GM12878 (cell line): ENCODE data around the gene MLKL. TPM values are rescaled to one million over a fixed set of nuclear protein-coding genes. Genes with fewer than 3 reads are reported as not detected.
A peak's percentile ranks its signal among the peaks of the same experiment; 100 is the strongest.

Source experiments
- ATAC-seq: fragments of 200-7000 bp; cut with Tn5 transposase; 3 replicates; pipeline ENCODE4 v1.9.1; 2020; ENCODE audit warnings: mild to moderate bottlenecking, moderate library complexity
- BruUV-seq: library from RNA; stranded (reverse); fragments of 400-500 nt; replicated peaks from 2 replicates; lab custom pipeline; 2021; lab: Mats Ljungman, UMichigan
- CTCF ChIA-PET: fragments of 300-600 bp; sonication (Branson Sonifier 250); formaldehyde crosslinking; extraction: SDS; loops from one replicate; lab custom pipeline; 2021; ENCODE audit warnings: inconsistent platforms; lab: Yijun Ruan, JAX
- POLR2A ChIA-PET: fragments of 350-600 bp; formaldehyde crosslinking; extraction: SDS; loops from one replicate; lab custom pipeline; 2021; ENCODE audit warnings: inconsistent platforms; lab: Charles Lee
- RAD21 ChIA-PET: fragments of 300-600 bp; sonication (Branson Sonifier 250); formaldehyde crosslinking; loops from one replicate; lab custom pipeline; 2023; ENCODE audit warnings: antibody characterized with exemption; ENCODE audit not compliant: unreplicated experiment; lab: Charles Lee
- SMC1A ChIA-PET: fragments of 300-600 bp; sonication (Branson Sonifier 250); formaldehyde crosslinking; loops from one replicate; lab custom pipeline; 2023; ENCODE audit not compliant: unreplicated experiment, uncharacterized antibody; lab: Charles Lee
- DNase-seq: peaks from one replicate; pipeline ENCODE4 v3.0.0-alpha.2; 2011; ENCODE audit warnings: low read depth, low spot score
- FAIRE-seq: peaks from 3 replicates; lab custom pipeline; 2011; peaks lifted over from hg19 to GRCh38; lab: Jason Lieb, UNC
- H2AFZ ChIP-seq: 2 replicates; pipeline ENCODE4 v1.6.0; 2011; ENCODE audit warnings: low read depth, low read length, control low read depth; ENCODE audit not compliant: control insufficient read depth
- H3K27ac ChIP-seq: 2 replicates; pipeline ENCODE4 v1.5.1; 2011; ENCODE audit warnings: control low read depth; ENCODE audit not compliant: control insufficient read depth, insufficient read depth
- H3K27me3 ChIP-seq, 2 experiments: replicated peaks in 1 of 2; 2 replicates each; pipeline versions ENCODE4 v1.6.0 to v1.6.1; 2011; ENCODE audit warnings: low read length in 1 of 2; ENCODE audit not compliant: control insufficient read depth in 2 of 2, insufficient read depth in 2 of 2
- H3K36me3 ChIP-seq, 2 experiments: 2 replicates each; pipeline ENCODE4 v1.5.1; 2011; ENCODE audit warnings: low read length in 1 of 2; ENCODE audit not compliant: control insufficient read depth in 2 of 2, insufficient read depth in 2 of 2
- H3K4me1 ChIP-seq: 2 replicates; pipeline ENCODE4 v1.6.1; 2011; ENCODE audit warnings: mild to moderate bottlenecking, low read length, moderate library complexity, mixed read lengths; ENCODE audit not compliant: control insufficient read depth, insufficient read depth
- H3K4me2 ChIP-seq: 2 replicates; pipeline ENCODE4 v1.6.0; 2011; ENCODE audit warnings: control low read depth; ENCODE audit not compliant: control insufficient read depth, insufficient read depth
- H3K4me3 ChIP-seq: fragments of 200-600 bp; sonication (generic); 2 replicates; pipeline ENCODE4 v1.5.1; 2016
- H3K79me2 ChIP-seq: 2 replicates; pipeline ENCODE4 v1.6.0; 2011; ENCODE audit warnings: low read length; ENCODE audit not compliant: control insufficient read depth, insufficient read depth
- H3K9ac ChIP-seq: 2 replicates; pipeline ENCODE4 v1.8.0; 2011; ENCODE audit warnings: low read length, control low read depth, mixed read lengths; ENCODE audit not compliant: control insufficient read depth, insufficient read depth
- H3K9me3 ChIP-seq: replicated peaks from 3 replicates; pipeline ENCODE4 v1.5.1; 2011; ENCODE audit warnings: mild to moderate bottlenecking, low read length; ENCODE audit not compliant: control insufficient read depth, insufficient read depth
- H4K20me1 ChIP-seq: 2 replicates; pipeline ENCODE4 v1.6.0; 2011; ENCODE audit not compliant: control insufficient read depth, insufficient read depth
- HDAC6 ChIP-seq: fragments of 200-600 bp; sonication (generic); IDR thresholded peaks from one replicate; pipeline ENCODE4 v1.8.0; 2017; ENCODE audit warnings: antibody characterized with exemption; ENCODE audit not compliant: unreplicated experiment
- NFXL1 ChIP-seq: fragments of 450-650 bp; IDR thresholded peaks from 2 replicates; pipeline ENCODE4 v1.6.1; 2017; ENCODE audit warnings: antibody characterized with exemption, mild to moderate bottlenecking, borderline replicate concordance
- POLR2AphosphoS2 ChIP-seq: IDR thresholded peaks from 2 replicates; pipeline ENCODE4 v1.6.1; 2011; ENCODE audit warnings: low read depth, mild to moderate bottlenecking, low read length, improper control_type of control experiment, moderate library complexity
- SIX5 ChIP-seq: IDR thresholded peaks from 2 replicates; pipeline ENCODE4 v1.6.1; 2011; ENCODE audit warnings: mild to moderate bottlenecking, low read depth, low read length, moderate library complexity; ENCODE audit not compliant: severe bottlenecking
- SUPT20H ChIP-seq: IDR thresholded peaks from 2 replicates; pipeline ENCODE4 v1.6.1; 2011; ENCODE audit warnings: low read depth, mild to moderate bottlenecking, low read length, moderate library complexity, borderline replicate concordance; ENCODE audit not compliant: control insufficient read depth
- TARDBP ChIP-seq: IDR thresholded peaks from 2 replicates; pipeline ENCODE4 v1.6.1; 2016; ENCODE audit warnings: borderline replicate concordance
- YY1 ChIP-seq: IDR thresholded peaks from 2 replicates; pipeline ENCODE4 v1.6.1; 2011; ENCODE audit warnings: low read depth, mild to moderate bottlenecking, low read length
- ZZZ3 ChIP-seq: IDR thresholded peaks from 2 replicates; pipeline ENCODE4 v1.6.1; 2011; ENCODE audit warnings: low read depth; ENCODE audit not compliant: control insufficient read depth, insufficient read length
- WGBS: methylation state at CpG from one replicate; pipeline ENCODE4 v1.1.6; 2016; ENCODE audit warnings: low lambda C conversion rate; ENCODE audit not compliant: insufficient replicate concordance, insufficient coverage; ENCODE audit errors: missing lambda C conversion rate; 5-methylcytosine and 5-hydroxymethylcytosine counted together
- in situ Hi-C: fragments of 300-500 bp; cut with MboI; formaldehyde crosslinking; loops from 9 replicates; pipeline ENCODE4 v1.14.3; 2018; ENCODE audit warnings: mixed read lengths
- intact Hi-C: fragments of 100-400 bp; cut with micrococcal nuclease; formaldehyde crosslinking; loops from one replicate; pipeline ENCODE4 v1.14.2; 2022; ENCODE audit not compliant: unreplicated experiment
- polyA plus RNA-seq, 11 experiments: library from polyadenylated mRNA; depleted of rRNA in 4 of 11; unstranded in 6 of 11; stranded (reverse) in 5 of 11; fragments of >200 nt; fragmentation: Nextera tagmentation in 4 of 11; fragmentation: Illumina TruSeq in 1 of 11; extraction: Ambion mirVana in 4 of 11; extraction: Trizol in 1 of 11; gene quantifications; 1 replicate in 1 of 11; 2 replicates in 10 of 11; pipeline versions ENCODE4 v1.2.1 to v1.2.3, GENCODE V29; 2011 to 2016; ENCODE audit warnings: inconsistent platforms in 2 of 11, missing spikeins in 2 of 11, low read depth in 1 of 11
- total RNA-seq, 4 experiments: library from RNA; depleted of rRNA in 3 of 4; stranded (reverse); fragments of >200 nt in 3 of 4; fragmentation: Illumina TruSeq in 1 of 4; extraction: Trizol in 1 of 4; gene quantifications; 2 replicates each; pipeline versions ENCODE4 v1.2.1 to v1.2.3, GENCODE V29; 2013 to 2021
- TF ChIP-seq, protein P1 (sequence below): fragments of 450-650 bp; IDR thresholded peaks from 2 replicates; pipeline ENCODE4 v1.6.1; 2018; ENCODE audit warnings: mild to moderate bottlenecking, low read depth, moderate library complexity; ENCODE audit not compliant: partially characterized antibody
- TF ChIP-seq, protein P2 (sequence below): fragments of 450-650 bp; IDR thresholded peaks from 2 replicates; pipeline ENCODE4 v1.6.1; 2017; ENCODE audit warnings: mild to moderate bottlenecking, low read depth, inconsistent platforms; ENCODE audit not compliant: poor library complexity, severe bottlenecking
- TF ChIP-seq, protein P3 (sequence below): fragments of 450-650 bp; formaldehyde crosslinking; IDR thresholded peaks from 2 replicates; pipeline ENCODE4 v1.4.0; 2020; ENCODE audit warnings: mild to moderate bottlenecking, moderate library complexity
- TF ChIP-seq, protein P4 (sequence below): IDR thresholded peaks from 2 replicates; pipeline ENCODE4 v1.6.1; 2011; ENCODE audit warnings: low read depth, low read length, improper control_type of control experiment, borderline replicate concordance

Gene MLKL
- total and polyA plus RNA-seq, 10 of the 15 experiments (the other 5 are each of a cell fraction or from before 2014, with no cell fraction given) = 3.8 to 14.5 (median 11.2) TPM

DNA sequence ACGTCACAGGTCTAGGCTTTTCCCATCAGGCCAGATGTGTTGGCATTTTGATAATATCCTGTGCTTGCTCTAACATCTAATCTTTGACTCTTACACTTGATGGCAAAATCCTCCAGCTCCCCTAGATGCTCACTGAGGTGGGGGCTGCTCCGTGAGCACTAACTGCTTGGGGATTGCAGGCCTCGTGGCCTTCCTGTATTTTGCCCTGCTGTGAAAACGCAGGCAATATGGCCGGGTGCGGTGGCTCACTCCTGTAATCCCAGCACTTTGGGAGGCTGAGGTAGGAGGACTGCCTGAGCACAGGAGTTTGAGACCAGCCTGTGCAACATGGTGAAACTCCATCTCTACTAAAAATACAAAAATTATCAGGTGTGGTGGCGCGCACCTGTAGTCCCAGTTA is 9.7 kb upstream of the MLKL start (continued):
- no peak for TF ChIP-seq NFXL1

DNA sequence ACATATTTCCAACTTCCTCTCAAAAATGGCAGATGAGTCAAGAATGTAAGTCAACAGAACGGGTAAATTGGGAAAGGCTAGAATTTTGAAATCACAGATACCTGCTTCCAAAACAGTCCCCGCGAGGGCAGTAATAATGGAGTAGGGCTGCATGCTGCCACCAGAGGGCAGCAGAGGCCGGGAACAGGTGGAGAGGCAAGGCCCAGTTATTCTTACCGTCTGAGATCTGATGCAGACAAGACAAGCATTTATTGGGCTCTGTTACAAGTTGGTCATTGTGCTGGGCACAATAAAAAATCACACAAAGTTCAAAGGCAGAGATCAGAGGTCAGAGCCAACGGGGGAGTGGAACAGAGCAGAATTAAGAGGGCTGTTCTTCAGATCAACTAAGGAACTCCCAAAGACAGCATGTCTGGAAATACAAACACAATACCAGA is 8.8 kb upstream of the MLKL start:
- SMC1A ChIA-PET = interaction anchor here (0.9 to 4.4 kb wide), 6 partner anchors 10 to 402 kb away, joined by 3 to 59 read pairs (median 4); no protein-coding TSS in a partner anchor
- Histone ChIP-seq H2AFZ (peak overlapping the region; percentile 31), H3K9ac (no peak overlapping the region), H3K4me3 (no peak overlapping the region), H3K27me3 (no peaks in the 10 kb centered on the region), H3K4me1 (no peaks in the 10 kb centered on the region), H3K9me3 (no peaks in the 10 kb centered on the region), H3K36me3 (no peaks in the 10 kb centered on the region), H3K27ac (no peak overlapping the region), H4K20me1 (no peaks in the 10 kb centered on the region), H3K4me2 (no peak overlapping the region), H3K79me2 (no peaks in the 10 kb centered on the region)
- POLR2A ChIA-PET = no interaction called here
- RAD21 ChIA-PET = interaction anchor here (0.9 to 5.5 kb wide), 7 partner anchors 8 to 365 kb away, joined by 3 to 62 read pairs (median 5); partner anchors contain the start of gene MLKL
- no TSS peak for BruUV-seq
- 2% methylated on average over 6 of the region's 6 CpGs for WGBS
- CTCF ChIA-PET = interaction anchor here (0.7 to 10.6 kb wide), 12 partner anchors 10 to 402 kb away, joined by 3 to 190 read pairs (median 4); partner anchors contain the start of gene MLKL
- in situ Hi-C loops (no loop called here), intact Hi-C loops (loop anchor here (1.0 to 2.0 kb wide), 3 partner anchors 104 to 401 kb away; no protein-coding TSS in a partner anchor)
- peak; percentile 95 for FAIRE-seq
- ATAC-seq = peak; percentile 99
- DNase-seq = no peak
- no peak for TF ChIP-seq SIX5
- TF ChIP-seq, protein P1, sequence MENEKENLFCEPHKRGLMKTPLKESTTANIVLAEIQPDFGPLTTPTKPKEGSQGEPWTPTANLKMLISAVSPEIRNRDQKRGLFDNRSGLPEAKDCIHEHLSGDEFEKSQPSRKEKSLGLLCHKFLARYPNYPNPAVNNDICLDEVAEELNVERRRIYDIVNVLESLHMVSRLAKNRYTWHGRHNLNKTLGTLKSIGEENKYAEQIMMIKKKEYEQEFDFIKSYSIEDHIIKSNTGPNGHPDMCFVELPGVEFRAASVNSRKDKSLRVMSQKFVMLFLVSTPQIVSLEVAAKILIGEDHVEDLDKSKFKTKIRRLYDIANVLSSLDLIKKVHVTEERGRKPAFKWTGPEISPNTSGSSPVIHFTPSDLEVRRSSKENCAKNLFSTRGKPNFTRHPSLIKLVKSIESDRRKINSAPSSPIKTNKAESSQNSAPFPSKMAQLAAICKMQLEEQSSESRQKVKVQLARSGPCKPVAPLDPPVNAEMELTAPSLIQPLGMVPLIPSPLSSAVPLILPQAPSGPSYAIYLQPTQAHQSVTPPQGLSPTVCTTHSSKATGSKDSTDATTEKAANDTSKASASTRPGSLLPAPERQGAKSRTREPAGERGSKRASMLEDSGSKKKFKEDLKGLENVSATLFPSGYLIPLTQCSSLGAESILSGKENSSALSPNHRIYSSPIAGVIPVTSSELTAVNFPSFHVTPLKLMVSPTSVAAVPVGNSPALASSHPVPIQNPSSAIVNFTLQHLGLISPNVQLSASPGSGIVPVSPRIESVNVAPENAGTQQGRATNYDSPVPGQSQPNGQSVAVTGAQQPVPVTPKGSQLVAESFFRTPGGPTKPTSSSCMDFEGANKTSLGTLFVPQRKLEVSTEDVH = no peak
- TF ChIP-seq, protein P2, sequence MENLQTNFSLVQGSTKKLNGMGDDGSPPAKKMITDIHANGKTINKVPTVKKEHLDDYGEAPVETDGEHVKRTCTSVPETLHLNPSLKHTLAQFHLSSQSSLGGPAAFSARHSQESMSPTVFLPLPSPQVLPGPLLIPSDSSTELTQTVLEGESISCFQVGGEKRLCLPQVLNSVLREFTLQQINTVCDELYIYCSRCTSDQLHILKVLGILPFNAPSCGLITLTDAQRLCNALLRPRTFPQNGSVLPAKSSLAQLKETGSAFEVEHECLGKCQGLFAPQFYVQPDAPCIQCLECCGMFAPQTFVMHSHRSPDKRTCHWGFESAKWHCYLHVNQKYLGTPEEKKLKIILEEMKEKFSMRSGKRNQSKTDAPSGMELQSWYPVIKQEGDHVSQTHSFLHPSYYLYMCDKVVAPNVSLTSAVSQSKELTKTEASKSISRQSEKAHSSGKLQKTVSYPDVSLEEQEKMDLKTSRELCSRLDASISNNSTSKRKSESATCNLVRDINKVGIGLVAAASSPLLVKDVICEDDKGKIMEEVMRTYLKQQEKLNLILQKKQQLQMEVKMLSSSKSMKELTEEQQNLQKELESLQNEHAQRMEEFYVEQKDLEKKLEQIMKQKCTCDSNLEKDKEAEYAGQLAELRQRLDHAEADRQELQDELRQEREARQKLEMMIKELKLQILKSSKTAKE = no peak
- TF ChIP-seq, protein P3, sequence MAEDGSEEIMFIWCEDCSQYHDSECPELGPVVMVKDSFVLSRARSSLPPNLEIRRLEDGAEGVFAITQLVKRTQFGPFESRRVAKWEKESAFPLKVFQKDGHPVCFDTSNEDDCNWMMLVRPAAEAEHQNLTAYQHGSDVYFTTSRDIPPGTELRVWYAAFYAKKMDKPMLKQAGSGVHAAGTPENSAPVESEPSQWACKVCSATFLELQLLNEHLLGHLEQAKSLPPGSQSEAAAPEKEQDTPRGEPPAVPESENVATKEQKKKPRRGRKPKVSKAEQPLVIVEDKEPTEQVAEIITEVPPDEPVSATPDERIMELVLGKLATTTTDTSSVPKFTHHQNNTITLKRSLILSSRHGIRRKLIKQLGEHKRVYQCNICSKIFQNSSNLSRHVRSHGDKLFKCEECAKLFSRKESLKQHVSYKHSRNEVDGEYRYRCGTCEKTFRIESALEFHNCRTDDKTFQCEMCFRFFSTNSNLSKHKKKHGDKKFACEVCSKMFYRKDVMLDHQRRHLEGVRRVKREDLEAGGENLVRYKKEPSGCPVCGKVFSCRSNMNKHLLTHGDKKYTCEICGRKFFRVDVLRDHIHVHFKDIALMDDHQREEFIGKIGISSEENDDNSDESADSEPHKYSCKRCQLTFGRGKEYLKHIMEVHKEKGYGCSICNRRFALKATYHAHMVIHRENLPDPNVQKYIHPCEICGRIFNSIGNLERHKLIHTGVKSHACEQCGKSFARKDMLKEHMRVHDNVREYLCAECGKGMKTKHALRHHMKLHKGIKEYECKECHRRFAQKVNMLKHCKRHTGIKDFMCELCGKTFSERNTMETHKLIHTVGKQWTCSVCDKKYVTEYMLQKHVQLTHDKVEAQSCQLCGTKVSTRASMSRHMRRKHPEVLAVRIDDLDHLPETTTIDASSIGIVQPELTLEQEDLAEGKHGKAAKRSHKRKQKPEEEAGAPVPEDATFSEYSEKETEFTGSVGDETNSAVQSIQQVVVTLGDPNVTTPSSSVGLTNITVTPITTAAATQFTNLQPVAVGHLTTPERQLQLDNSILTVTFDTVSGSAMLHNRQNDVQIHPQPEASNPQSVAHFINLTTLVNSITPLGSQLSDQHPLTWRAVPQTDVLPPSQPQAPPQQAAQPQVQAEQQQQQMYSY (CRISPR knock-in tag) = no peak
- TF ChIP-seq TARDBP = no peak
- TF ChIP-seq, protein P4, sequence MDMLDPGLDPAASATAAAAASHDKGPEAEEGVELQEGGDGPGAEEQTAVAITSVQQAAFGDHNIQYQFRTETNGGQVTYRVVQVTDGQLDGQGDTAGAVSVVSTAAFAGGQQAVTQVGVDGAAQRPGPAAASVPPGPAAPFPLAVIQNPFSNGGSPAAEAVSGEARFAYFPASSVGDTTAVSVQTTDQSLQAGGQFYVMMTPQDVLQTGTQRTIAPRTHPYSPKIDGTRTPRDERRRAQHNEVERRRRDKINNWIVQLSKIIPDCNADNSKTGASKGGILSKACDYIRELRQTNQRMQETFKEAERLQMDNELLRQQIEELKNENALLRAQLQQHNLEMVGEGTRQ = no peak
- no peak for TF ChIP-seq SUPT20H
- no peak for TF ChIP-seq ZZZ3
- TF ChIP-seq HDAC6 = no peak
- TF ChIP-seq YY1 = peak; percentile 86
- TF ChIP-seq POLR2AphosphoS2 = no peak
